ENCODE data around the gene PHYKPL.
"Not testable (repeated sequence)": the region's sequence is repeated elsewhere in the genome, so short reads cannot be mapped to it uniquely, and the experiment has no call there.

The PHYKPL gene

GRCh38 chr5:178238711-178239592 lies 6.3 kb upstream of the PHYKPL start:
- DNase-seq = no peak

- no peak for DNase-seq
Measured at GRCh38 chr5:178238313-178238635, 5.7 kb upstream of the PHYKPL start.

- no peak for DNase-seq
Measured at GRCh38 chr5:178237431-178238312, 5.1 kb upstream of the PHYKPL start.

GRCh38 chr5:178236679-178237078 lies 4.1 kb upstream of the PHYKPL start:
- no peak for DNase-seq

GRCh38 chr5:178236126-178236525 lies 3.5 kb upstream of the PHYKPL start:
- no peak for DNase-seq

- DNase-seq = no peak
Measured at GRCh38 chr5:178235588-178235974, 3.0 kb upstream of the PHYKPL start.

- peak; percentile 55 for DNase-seq
Measured at GRCh38 chr5:178234750-178235587, 2.4 kb upstream of the PHYKPL start.

GRCh38 chr5:178234121-178234749 lies 1.6 kb upstream of the PHYKPL start:
- DNase-seq = no peak

GRCh38 chr5:178232920-178233429 lies 373 bp upstream of the PHYKPL start:
- DNase-seq = no peak

- no peak for DNase-seq
Measured at GRCh38 chr5:178231539-178232123, 971 bp downstream of the PHYKPL start.

- DNase-seq = no peak
Measured at GRCh38 chr5:178230879-178231538, 1.6 kb downstream of the PHYKPL start.

- DNase-seq = no peak
Measured at GRCh38 chr5:178229861-178230260, 2.7 kb downstream of the PHYKPL start.

- not testable (repeated sequence) for DNase-seq
Measured at GRCh38 chr5:178229111-178229510, 3.5 kb downstream of the PHYKPL start.

GRCh38 chr5:178228609-178229008 lies 4.0 kb downstream of the PHYKPL start:
- no peak for DNase-seq

GRCh38 chr5:178227929-178228328 lies 4.7 kb downstream of the PHYKPL start:
- DNase-seq = no peak

GRCh38 chr5:178227138-178227659 lies 5.4 kb downstream of the PHYKPL start:
- no peak for DNase-seq

- DNase-seq = no peak
Measured at GRCh38 chr5:178225174-178225573, 7.4 kb downstream of the PHYKPL start.

GRCh38 chr5:178224403-178224802 lies 8.2 kb downstream of the PHYKPL start:
- no peak for DNase-seq

GRCh38 chr5:178223828-178224335 lies 8.7 kb downstream of the PHYKPL start:
- DNase-seq = no peak

GRCh38 chr5:178223196-178223773 lies 9.3 kb downstream of the PHYKPL start:
- DNase-seq = no peak
